HG02571 (cell line): Measurements from ENCODE around the gene INPP5D.
"Not testable (repeated sequence)": the region's sequence is repeated elsewhere in the genome, so short reads cannot be mapped to it uniquely, and the experiment has no call there.

Experiments
- ATAC-seq: cut with Tn5 transposase; IDR thresholded peaks from one replicate; pipeline ENCODE4 v1.9.1; 2021; ENCODE audit warnings: mild to moderate bottlenecking, moderate library complexity; ENCODE audit not compliant: unreplicated experiment

Gene INPP5D

GRCh38 chr2:233112776-233113452 is 52.8 kb downstream of the INPP5D start:
- no peak for ATAC-seq

DNA sequence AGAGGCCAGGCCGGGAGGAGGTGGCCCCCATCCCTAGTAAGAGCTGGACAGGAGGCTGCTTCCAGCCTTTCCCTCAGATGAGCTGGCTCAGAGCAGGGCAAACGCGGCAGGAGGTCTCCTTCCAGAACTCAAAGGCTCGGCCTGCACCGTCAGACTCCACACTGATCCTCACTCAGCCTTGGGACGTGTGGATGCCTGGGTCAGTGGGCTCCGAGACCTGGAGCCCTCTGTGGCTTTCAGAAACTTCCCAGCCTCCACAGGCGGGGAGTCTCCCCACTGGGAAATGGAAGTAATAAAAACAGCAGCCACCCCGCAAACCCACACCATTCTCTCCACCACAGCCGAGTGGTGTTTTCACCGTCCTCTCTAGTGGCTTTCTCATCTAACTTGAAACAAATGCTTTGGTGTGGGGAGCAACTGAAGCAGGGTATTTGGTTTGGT is 54.3 kb downstream of the INPP5D start:
- ATAC-seq: no peak

DNA sequence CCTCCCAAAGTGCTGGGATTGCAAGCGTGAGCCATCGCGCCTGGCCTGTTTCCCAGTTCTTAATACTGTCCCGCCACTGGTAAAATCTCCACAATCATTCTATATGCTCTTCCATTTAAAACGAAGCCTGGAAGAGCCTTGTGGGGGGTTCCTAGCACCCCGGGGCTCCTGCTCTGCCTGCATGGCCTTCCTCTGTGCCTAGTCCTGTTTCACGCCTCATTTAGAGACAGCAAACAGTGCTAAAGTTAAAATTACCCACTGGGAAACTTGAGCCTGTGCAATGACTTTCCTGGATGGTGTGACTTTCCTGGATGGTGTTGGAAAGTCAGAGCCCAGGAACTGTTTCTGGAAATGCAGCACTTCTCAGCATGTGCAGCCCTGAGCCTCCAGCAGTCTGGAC is 55.0 kb downstream of the INPP5D start:
- ATAC-seq: no peak

DNA sequence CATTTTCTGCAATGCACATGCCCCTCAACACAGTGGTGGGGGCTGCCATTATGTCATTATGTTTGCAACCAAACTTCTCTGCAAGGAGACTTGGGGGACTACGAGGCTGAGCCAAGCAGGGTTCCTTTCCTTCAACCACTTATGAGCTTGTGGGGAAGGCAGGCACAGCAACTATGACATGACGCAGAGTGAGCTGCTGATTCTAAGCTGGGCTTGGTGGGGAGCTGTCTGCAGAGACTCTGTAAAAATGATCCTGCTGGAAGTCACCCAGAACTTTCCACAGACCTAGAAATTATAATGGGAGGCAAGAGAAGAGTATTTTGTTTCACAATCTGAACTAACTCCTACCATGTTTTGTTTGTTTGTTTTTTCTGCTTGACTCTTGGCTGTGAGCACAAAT is 55.6 kb downstream of the INPP5D start:
- no peak for ATAC-seq

DNA sequence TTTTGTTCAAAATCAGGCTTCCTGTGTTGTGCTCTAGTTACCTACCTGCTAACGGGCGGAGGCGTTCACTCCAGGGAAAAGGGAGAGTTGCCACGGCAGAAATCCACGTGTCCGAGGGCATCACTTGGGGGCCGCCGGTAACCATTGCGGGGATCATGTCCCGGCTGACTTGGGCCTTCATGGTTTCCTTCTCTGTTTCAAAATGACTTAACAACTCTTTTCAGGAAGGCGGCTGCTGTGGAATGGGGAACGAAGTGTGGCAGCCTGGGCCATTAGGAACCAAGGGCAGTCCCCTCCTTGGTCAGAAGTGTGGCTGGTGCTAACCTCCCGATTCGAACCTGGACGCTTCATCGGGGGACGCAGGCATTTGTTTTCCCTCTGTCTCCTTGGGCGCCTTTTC is 56.8 kb downstream of the INPP5D start:
- no peak for ATAC-seq

DNA sequence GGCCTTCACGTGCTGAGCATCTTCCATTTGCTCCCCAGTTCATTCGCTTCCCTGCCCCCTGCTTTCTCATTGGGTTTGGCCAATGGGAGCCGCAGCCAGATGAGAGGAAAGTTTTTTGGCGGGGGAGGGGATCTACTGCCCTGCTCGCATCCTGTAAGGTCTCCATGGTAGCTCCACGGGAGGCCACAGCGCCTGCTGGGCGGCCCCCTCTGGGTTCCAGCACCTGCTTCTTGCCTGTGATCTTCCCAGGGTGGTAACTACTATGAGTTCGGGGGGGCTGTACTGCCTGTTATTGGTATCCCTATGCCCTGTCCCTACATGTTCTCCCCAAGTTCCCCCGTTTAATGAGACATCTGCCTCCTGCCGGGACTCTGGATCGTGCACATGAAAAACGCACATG is 57.2 kb downstream of the INPP5D start:
- ATAC-seq: no peak

- ATAC-seq: no peak
Observed at GRCh38 chr2:233117811-233118647, 57.9 kb downstream of the INPP5D start.

GRCh38 chr2:233118648-233119000 is 58.5 kb downstream of the INPP5D start:
- no peak for ATAC-seq

- ATAC-seq: no peak
Observed at GRCh38 chr2:233119123-233119522, 59.0 kb downstream of the INPP5D start.

DNA sequence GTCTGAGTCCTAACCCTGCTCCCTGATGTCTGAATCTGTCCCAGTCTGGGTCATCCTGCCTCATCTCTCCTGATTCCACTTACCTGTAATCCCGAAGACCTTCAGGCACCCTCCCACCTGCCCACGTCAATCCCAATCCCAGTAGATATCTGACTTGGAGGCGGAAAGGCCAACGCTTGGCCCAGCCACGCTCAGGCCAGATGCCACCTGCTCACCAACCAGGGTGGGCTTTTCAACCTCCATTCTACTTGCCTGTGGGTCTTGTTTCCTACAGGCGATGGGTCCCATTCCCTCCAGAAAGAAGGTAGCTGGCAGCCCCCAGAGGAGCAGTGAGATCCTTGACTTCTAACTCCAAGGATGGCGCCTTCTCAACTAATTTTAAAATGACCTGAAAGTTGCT is 59.7 kb downstream of the INPP5D start:
- ATAC-seq: no peak

DNA sequence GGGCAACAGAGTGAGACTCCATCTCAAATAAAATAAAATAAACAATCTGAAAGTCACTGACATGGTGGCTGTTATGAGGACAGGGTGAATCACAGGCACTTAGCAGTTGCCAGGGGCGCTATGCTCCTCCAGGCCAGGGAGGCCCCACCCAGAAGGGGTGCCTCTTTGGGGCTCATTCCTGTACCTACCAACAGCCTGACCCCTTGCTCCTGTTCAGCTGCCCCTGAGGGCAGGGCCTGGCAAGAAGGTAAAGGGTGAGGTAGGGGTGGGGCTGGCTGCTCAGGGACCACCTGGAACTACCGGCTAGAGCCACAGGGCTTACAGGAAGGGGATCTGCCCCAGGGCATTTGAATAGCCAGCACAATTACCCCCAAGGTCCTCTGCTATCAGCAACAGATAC is 60.3 kb downstream of the INPP5D start:
- no peak for ATAC-seq

GRCh38 chr2:233121856-233122255 is 61.7 kb downstream of the INPP5D start:
- no peak for ATAC-seq

- no peak for ATAC-seq
Observed at GRCh38 chr2:233122541-233122940, 62.4 kb downstream of the INPP5D start.

- not testable (repeated sequence) for ATAC-seq
Observed at GRCh38 chr2:233123576-233123975, 63.4 kb downstream of the INPP5D start.

GRCh38 chr2:233124421-233125080 is 64.4 kb downstream of the INPP5D start:
- ATAC-seq: peak; percentile 82

- ATAC-seq: no peak
Observed at GRCh38 chr2:233125455-233126065, 65.4 kb downstream of the INPP5D start.

DNA sequence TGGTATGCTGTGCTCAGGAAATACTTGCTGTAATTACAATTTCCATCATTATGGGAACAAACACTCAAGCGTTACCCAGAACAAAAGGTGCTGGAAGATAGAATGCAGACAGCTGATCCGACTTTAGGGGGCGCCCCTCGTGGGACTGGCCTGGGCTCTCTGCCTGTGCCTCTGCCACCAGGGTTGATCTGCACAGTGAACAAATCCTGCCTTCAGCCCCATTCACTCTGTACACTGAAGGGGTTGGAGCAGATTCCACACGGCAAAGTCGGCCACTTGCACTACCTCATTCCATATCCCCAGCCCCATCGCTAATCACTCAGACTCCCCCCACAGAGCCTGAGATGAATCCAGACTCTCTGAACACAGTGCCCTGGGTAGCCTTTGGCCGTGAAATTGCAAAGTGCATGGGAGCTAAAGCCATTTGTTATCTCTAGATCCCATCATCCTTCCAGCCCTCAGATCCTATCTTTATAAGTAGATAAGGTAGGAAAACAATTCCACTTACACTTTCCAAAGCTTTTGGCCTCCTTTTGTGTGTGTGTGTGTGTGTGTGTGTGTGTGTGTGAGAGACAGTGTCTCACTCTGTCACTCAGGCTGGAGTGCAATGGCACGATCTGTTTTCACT is 69.3 kb downstream of the INPP5D start:
- no peak for ATAC-seq

- no peak for ATAC-seq
Observed at GRCh38 chr2:233130024-233130423, 69.9 kb downstream of the INPP5D start.

DNA sequence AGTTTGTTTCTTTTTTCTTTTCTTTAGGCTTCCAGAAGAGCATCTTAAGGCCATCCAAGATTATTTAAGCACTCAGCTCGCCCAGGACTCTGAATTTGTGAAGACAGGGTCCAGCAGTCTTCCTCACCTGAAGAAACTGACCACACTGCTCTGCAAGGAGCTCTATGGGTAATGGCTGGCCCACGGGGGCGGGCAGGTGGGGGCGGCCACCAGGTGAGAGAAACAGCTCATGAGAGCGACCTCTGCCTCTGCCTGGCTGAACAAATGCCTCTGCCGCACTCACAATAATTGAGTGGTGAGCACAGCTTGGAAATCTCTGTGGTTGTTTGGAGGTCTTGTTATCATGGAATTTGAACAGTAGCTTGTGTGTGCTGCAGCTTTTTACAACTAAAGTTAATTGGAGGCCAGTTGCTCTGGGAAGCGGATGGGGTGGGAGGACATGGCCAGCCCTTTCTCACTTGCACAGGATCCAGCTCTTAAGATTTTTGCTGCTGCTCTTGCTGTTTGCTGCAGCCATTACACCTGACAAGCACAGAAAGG is 70.4 kb downstream of the INPP5D start:
- ATAC-seq: no peak

DNA sequence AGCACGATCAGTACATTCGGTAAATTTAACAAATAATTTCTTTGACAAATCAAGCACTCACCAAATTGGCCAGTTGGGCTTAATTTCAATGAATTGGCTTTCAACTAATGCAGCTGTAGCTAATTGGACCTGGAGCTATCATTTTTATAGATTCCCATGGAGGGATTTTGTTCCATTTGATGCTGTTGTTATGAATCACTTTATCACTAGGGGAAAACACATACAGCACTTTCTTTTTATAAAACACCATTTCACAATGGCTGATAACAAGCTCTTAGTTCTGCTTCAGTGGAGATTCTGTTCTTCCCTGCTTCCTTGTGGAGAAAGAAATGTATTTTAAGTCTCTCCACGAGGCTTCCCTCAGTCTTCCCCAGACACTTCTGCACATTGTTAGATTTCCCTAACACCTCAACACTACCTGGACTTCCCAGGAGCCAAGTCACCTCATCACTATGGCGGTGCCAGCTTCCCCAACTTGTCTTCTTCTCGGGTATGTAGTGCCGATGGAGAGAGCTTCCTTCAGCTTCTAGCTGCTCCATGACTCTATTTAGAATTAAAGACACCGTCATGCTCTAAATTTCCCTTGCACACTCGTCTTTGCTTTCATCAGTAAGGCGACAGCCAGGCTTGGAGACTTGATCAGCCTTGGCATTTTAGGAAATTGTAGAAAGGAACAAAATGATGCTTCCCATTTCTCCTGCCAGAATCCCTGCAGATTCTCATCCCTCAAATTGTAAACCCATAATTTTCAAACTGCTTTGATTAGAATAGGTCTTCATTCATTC is 72.0 kb downstream of the INPP5D start:
- ATAC-seq: no peak
